ENCODE data around the gene AMPH. TPM values are rescaled to one million over a fixed set of nuclear protein-coding genes. Genes with fewer than 3 reads are reported as not detected.

Gene AMPH
- total and polyA plus RNA-seq, 2 of the 4 experiments (the other 2 are of a cell fraction), result 3.9 to 4.8 TPM

GRCh38 chr7:38393874-38394273 lies 237.3 kb downstream of the AMPH start:
- no peak overlapping the region for H4K91ac ChIP-seq (ENCODE audit: insufficient read depth, low read depth, low read length)
- H2AFZ ChIP-seq (replicated peaks; ENCODE audit: low read length, poor library complexity), result no peak overlapping the region
- no peak overlapping the region for H3K56ac ChIP-seq (ENCODE audit: extremely low read depth, insufficient read depth, low read length)
- no peak overlapping the region for H2AK5ac ChIP-seq (ENCODE audit: low read depth, low read length)
- no peaks in the 10 kb centered on the region for H3K79me1 ChIP-seq (ENCODE audit: low read depth in 1 of 2, low read length in 2 of 2)
- H2BK20ac ChIP-seq (ENCODE audit: low read depth, low read length), result no peak overlapping the region
- no peak overlapping the region for H3K9ac ChIP-seq (ENCODE audit: low read depth, low read length)
- 66% methylated on average over 4 of the region's 5 CpGs; no CpG with 5 or more reads in 1 of the 2 experiments for WGBS, 2 experiments (ENCODE audit: extremely low coverage in 2 of 2, insufficient read length in 1 of 2)
- TF ChIP-seq CHD1 (IDR thresholded peaks at IDR 0.05; ENCODE audit: low read depth, low read length) (no peak), POLR2A (IDR thresholded peaks at IDR 0.05; ENCODE audit: low read depth, low read length) (no peak), RFX5 (IDR thresholded peaks at IDR 0.05; ENCODE audit: low read depth, low read length) (no peak), CEBPB (IDR thresholded peaks at IDR 0.05; ENCODE audit: low read depth, low read length) (no peak), ELK1 (IDR thresholded peaks at IDR 0.05; ENCODE audit: borderline replicate concordance, low read depth, low read length) (no peak), RAD21 (IDR thresholded peaks at IDR 0.05; ENCODE audit: low read length) (no peak), NFE2L2 (IDR thresholded peaks at IDR 0.05; ENCODE audit: low read depth, low read length) (no peak), RCOR1 (IDR thresholded peaks at IDR 0.05; ENCODE audit: insufficient replicate concordance, low read length) (no peak)
- ATAC-seq (ENCODE audit: low read depth), result no peak
- no peak overlapping the region for H2BK5ac ChIP-seq (ENCODE audit: low read depth, low read length, poor library complexity, severe bottlenecking)
- no peak overlapping the region for H4K5ac ChIP-seq (ENCODE audit: low read depth, low read length)
- ChIA-PET POLR2A (ENCODE audit: unreplicated experiment) (no interaction called here), CTCF (interaction anchor here (0.8 kb wide), 1 partner anchor 266 kb away, joined by 3 read pairs; no protein-coding TSS in a partner anchor)
- dilution Hi-C loops (cut with HindIII; ENCODE audit: low sequenced_read_pairs, unreplicated experiment) (no loop called here), intact Hi-C loops (cut with micrococcal nuclease) (no loop called here), in situ Hi-C loops (cut with MboI; ENCODE audit: low sequenced_read_pairs) (no loop called here)
- H3K27ac ChIP-seq (ENCODE audit: insufficient read depth, low read length), result no peak overlapping the region
- H3K36me3 ChIP-seq (ENCODE audit: control insufficient read depth, insufficient read depth, low read length), result no peaks in the 10 kb centered on the region
- H3K9me3 ChIP-seq (ENCODE audit: control insufficient read depth, insufficient read depth, low read length), result no peaks in the 10 kb centered on the region
- no peak overlapping the region for H3K4me2 ChIP-seq (ENCODE audit: low read depth, low read length)
- H2AK9ac ChIP-seq (replicated peaks; ENCODE audit: low read depth, low read length, poor library complexity), result no peak overlapping the region
- H2BK15ac ChIP-seq (ENCODE audit: low read depth, low read length), result no peak overlapping the region
- no peaks in the 10 kb centered on the region for H4K20me1 ChIP-seq (ENCODE audit: insufficient read depth, low read length)
- H3K27me3 ChIP-seq (ENCODE audit: control insufficient read depth, insufficient read depth, low read length), result no peaks in the 10 kb centered on the region
- no peak overlapping the region for H4K8ac ChIP-seq (ENCODE audit: low read depth in 2 of 2, low read length in 2 of 2)
- no peak overlapping the region for H3K4ac ChIP-seq (ENCODE audit: low read depth, low read length)
- H3K9me1 ChIP-seq (ENCODE audit: insufficient read depth, low read length), result no peaks in the 10 kb centered on the region
- no peak overlapping the region for H3K18ac ChIP-seq (ENCODE audit: low read depth, low read length)
- H3K14ac ChIP-seq (replicated peaks; ENCODE audit: low read depth, low read length), result no peak overlapping the region
- BruUV-seq (replicated peaks), result no TSS peak
- no peak overlapping the region for H2BK120ac ChIP-seq (ENCODE audit: low read depth, low read length)
- H3K23ac ChIP-seq (ENCODE audit: low read depth, low read length), result no peak overlapping the region
- DNase-seq, result no peak
- no peak overlapping the region for H3K4me3 ChIP-seq (ENCODE audit: insufficient read depth, low read depth, low read length)
- no peaks in the 10 kb centered on the region for H3K4me1 ChIP-seq (ENCODE audit: control insufficient read depth, insufficient read depth, low read length)
